ENCODE measurements around the gene CORIN.

Gene CORIN

GRCh38 chr4:47652092-47652491 lies 185.8 kb downstream of the CORIN start:
- no peak overlapping the region for H3K4me3 ChIP-seq (ENCODE audit: low read length)
- no peaks in the 10 kb centered on the region for H3K36me3 ChIP-seq (replicated peaks; ENCODE audit: low read depth, low read length)
- H3K9ac ChIP-seq (ENCODE audit: low read length): no peak overlapping the region
- no peak overlapping the region for H3K27ac ChIP-seq (ENCODE audit: low read length)
- H3K79me2 ChIP-seq (ENCODE audit: low read length): no peaks in the 10 kb centered on the region
- H3K27me3 ChIP-seq (ENCODE audit: low read depth, low read length): no peaks in the 10 kb centered on the region
- TF ChIP-seq EZH2phosphoT487 (IDR thresholded peaks at IDR 0.05; ENCODE audit: low read depth) (no peak), CTCF (IDR thresholded peaks at IDR 0.05; ENCODE audit: low read depth, low read length) (no peak)
- H3K4me2 ChIP-seq (ENCODE audit: low read length): no peak overlapping the region
- H3K4me1 ChIP-seq (ENCODE audit: low read length): peaks cover 4% of the 10 kb centered on the region
- no peaks in the 10 kb centered on the region for H4K20me1 ChIP-seq (ENCODE audit: insufficient read depth, low read length)
- no peaks in the 10 kb centered on the region for H3K9me3 ChIP-seq (ENCODE audit: insufficient read depth, low read length)
- H2AFZ ChIP-seq (ENCODE audit: low read depth, low read length): no peak overlapping the region

DNA sequence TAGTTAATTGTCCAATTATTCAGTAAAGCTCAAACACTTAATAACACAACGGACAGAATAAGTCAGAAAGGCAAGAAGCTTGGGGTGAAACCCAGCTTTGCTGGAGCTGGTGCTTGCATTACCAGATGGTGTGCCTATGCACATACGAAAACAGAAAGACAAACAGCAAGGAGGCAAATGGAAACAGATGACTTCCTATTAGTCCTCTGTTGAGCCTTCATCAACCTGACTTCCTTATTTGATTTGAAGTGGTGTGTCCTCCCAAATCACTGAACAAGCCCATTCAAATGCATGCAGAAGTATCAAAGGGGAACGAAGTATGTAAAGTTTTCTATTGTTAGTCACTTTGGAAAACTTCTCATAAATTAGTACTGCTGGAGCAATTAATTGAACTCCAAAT lies 186.6 kb downstream of the CORIN start:
- H2AFZ ChIP-seq (ENCODE audit: low read depth, low read length): no peak overlapping the region
- no peak overlapping the region for H3K9ac ChIP-seq (ENCODE audit: low read length)
- no peaks in the 10 kb centered on the region for H3K36me3 ChIP-seq (replicated peaks; ENCODE audit: low read depth, low read length)
- TF ChIP-seq EZH2phosphoT487 (IDR thresholded peaks at IDR 0.05; ENCODE audit: low read depth) (no peak), CTCF (IDR thresholded peaks at IDR 0.05; ENCODE audit: low read depth, low read length) (no peak)
- no peaks in the 10 kb centered on the region for H4K20me1 ChIP-seq (ENCODE audit: insufficient read depth, low read length)
- H3K4me3 ChIP-seq (ENCODE audit: low read length): no peak overlapping the region
- H3K9me3 ChIP-seq (ENCODE audit: insufficient read depth, low read length): no peaks in the 10 kb centered on the region
- H3K27me3 ChIP-seq (ENCODE audit: low read depth, low read length): no peaks in the 10 kb centered on the region
- no peak overlapping the region for H3K4me2 ChIP-seq (ENCODE audit: low read length)
- H3K27ac ChIP-seq (ENCODE audit: low read length): no peak overlapping the region
- no peaks in the 10 kb centered on the region for H3K79me2 ChIP-seq (ENCODE audit: low read length)
- H3K4me1 ChIP-seq (ENCODE audit: low read length): peaks cover 4% of the 10 kb centered on the region

- H3K27ac ChIP-seq (ENCODE audit: low read length): no peak overlapping the region
- H2AFZ ChIP-seq (ENCODE audit: low read depth, low read length): no peak overlapping the region
- no peaks in the 10 kb centered on the region for H4K20me1 ChIP-seq (ENCODE audit: insufficient read depth, low read length)
- no peak overlapping the region for H3K4me3 ChIP-seq (ENCODE audit: low read length)
- H3K4me2 ChIP-seq (ENCODE audit: low read length): no peak overlapping the region
- no peaks in the 10 kb centered on the region for H3K36me3 ChIP-seq (replicated peaks; ENCODE audit: low read depth, low read length)
- no peak overlapping the region for H3K9ac ChIP-seq (ENCODE audit: low read length)
- H3K4me1 ChIP-seq (ENCODE audit: low read length): peaks cover 4% of the 10 kb centered on the region
- H3K79me2 ChIP-seq (ENCODE audit: low read length): no peaks in the 10 kb centered on the region
- no peaks in the 10 kb centered on the region for H3K9me3 ChIP-seq (ENCODE audit: insufficient read depth, low read length)
- no peaks in the 10 kb centered on the region for H3K27me3 ChIP-seq (ENCODE audit: low read depth, low read length)
- TF ChIP-seq EZH2phosphoT487 (IDR thresholded peaks at IDR 0.05; ENCODE audit: low read depth): no peak
- no peak for TF ChIP-seq CTCF (IDR thresholded peaks at IDR 0.05; ENCODE audit: low read depth, low read length)
These were observed 187.2 kb downstream of the CORIN start for GRCh38 chr4:47650584-47651130.

GRCh38 chr4:47647544-47647943 lies 190.3 kb downstream of the CORIN start:
- no peak overlapping the region for H3K27ac ChIP-seq (ENCODE audit: low read length)
- no peak overlapping the region for H3K4me2 ChIP-seq (ENCODE audit: low read length)
- no peaks in the 10 kb centered on the region for H3K36me3 ChIP-seq (replicated peaks; ENCODE audit: low read depth, low read length)
- H2AFZ ChIP-seq (ENCODE audit: low read depth, low read length): no peak overlapping the region
- H4K20me1 ChIP-seq (ENCODE audit: insufficient read depth, low read length): no peaks in the 10 kb centered on the region
- TF ChIP-seq CTCF (IDR thresholded peaks at IDR 0.05; ENCODE audit: low read depth, low read length): no peak
- H3K4me3 ChIP-seq (ENCODE audit: low read length): no peak overlapping the region
- H3K4me1 ChIP-seq (ENCODE audit: low read length): peaks cover 4% of the 10 kb centered on the region
- H3K9ac ChIP-seq (ENCODE audit: low read length): no peak overlapping the region
- no peaks in the 10 kb centered on the region for H3K9me3 ChIP-seq (ENCODE audit: insufficient read depth, low read length)
- no peaks in the 10 kb centered on the region for H3K79me2 ChIP-seq (ENCODE audit: low read length)
- H3K27me3 ChIP-seq (ENCODE audit: low read depth, low read length): no peaks in the 10 kb centered on the region
